Osteocyte (in vitro differentiated cells): ENCODE data around the gene C1orf50. TPM values are rescaled to one million over a fixed set of nuclear protein-coding genes. Genes with fewer than 3 reads are reported as not detected.
"Not testable (repeated sequence)": the region's sequence is repeated elsewhere in the genome, so short reads cannot be mapped to it uniquely, and the experiment has no call there.

Source experiments
- DNase-seq: peaks from one replicate; pipeline ENCODE4 v3.0.0; 2021; ENCODE audit warnings: mixed read lengths; ENCODE audit not compliant: unreplicated experiment; ENCODE audit errors: extremely low spot score
- H3K27ac Mint-ChIP-seq: one replicate; pipeline ENCODE4 v1.8.0; 2021; ENCODE audit warnings: mild to moderate bottlenecking, mixed read lengths; ENCODE audit not compliant: unreplicated experiment
- H3K27me3 Mint-ChIP-seq: one replicate; pipeline ENCODE4 v1.8.0; 2021; ENCODE audit warnings: mixed read lengths; ENCODE audit not compliant: unreplicated experiment
- H3K36me3 Mint-ChIP-seq: one replicate; pipeline ENCODE4 v1.8.0; 2021; ENCODE audit warnings: mixed read lengths; ENCODE audit not compliant: unreplicated experiment
- H3K4me1 Mint-ChIP-seq: one replicate; pipeline ENCODE4 v1.8.0; 2021; ENCODE audit warnings: mixed read lengths; ENCODE audit not compliant: unreplicated experiment
- H3K4me3 Mint-ChIP-seq: one replicate; pipeline ENCODE4 v1.8.0; 2021; ENCODE audit warnings: mild to moderate bottlenecking, moderate library complexity, mixed read lengths; ENCODE audit not compliant: unreplicated experiment
- H3K9me3 Mint-ChIP-seq: one replicate; pipeline ENCODE4 v1.8.0; 2021; ENCODE audit warnings: mixed read lengths; ENCODE audit not compliant: unreplicated experiment
- CTCF ChIP-seq: fragments of 200-600 bp; sonication (generic); IDR thresholded peaks from 2 replicates; pipeline ENCODE4 v1.5.0; 2021; ENCODE audit warnings: antibody characterized with exemption, mild to moderate bottlenecking, moderate library complexity
- long read RNA-seq: library from polyadenylated mRNA; unstranded; transcript quantifications from one replicate; pipeline ENCODE4 v2.0.0, GENCODE V29; 2021
- total RNA-seq: library from RNA; stranded (reverse); gene quantifications from 2 replicates; pipeline ENCODE4 v1.2.1, GENCODE V29; 2021

The C1orf50 gene
- 5.3 and 5.6 TPM in 2 replicates for total RNA-seq
- long read RNA-seq, full-length matches to known transcripts: 2 of 4 reads
- long read RNA-seq, partial matches to known transcripts: 0 of 4 reads
- long read RNA-seq, other reads (novel, unspliced or antisense): 2 of 4 reads

DNA sequence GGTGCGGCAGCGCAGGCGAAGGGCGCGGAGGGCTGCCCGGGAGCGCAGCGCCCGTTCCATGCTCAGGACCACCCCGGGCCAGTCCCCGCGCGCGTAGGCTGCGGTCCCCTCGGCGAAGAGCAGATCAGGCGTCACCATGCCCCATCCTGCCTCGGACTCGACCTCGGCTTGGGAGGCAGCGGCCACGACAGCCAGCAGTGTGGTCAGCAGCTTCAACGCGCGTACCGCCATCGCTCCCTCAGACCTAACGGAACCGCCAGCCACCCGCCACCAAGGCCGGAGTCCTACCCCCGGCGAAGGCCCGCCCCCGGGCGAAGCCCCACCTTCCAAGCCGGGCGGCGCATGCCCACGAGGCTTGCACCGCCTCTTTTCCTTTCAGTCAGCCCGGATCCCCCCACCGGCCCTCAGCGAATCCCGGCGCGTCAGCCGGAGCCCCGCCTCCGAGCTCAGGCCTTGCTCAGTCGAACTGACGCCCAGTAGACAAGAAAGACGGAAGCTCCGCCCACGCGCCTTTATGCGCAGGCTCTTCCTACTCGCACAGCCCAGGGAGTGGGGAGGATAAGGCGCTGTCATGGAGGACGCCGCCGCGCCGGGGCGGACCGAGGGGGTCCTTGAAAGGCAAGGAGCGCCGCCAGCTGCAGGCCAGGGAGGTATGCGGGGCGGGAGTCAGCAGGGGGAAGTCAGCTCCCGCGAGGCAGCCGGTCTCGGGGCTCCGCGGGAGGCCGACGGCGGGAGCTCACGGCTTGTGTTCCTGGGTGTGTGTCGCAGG lies at the start of gene C1orf50, which contains the start of gene P3H1:
C1orf50 (plus strand) TSS at position 509 of the 769 bp plus-strand sequence; CDS start at position 572, 63 bp downstream.
P3H1 (minus strand) TSS at position 288 of the 769 bp plus-strand sequence; CDS start at position 231, 57 bp downstream.
- DNase-seq: peak; percentile 100
- TF ChIP-seq CTCF: no peak
- no peak within 1 kb of the TSS for H3K4me3 Mint-ChIP-seq
- no peaks in the 10 kb centered on the region for H3K9me3 Mint-ChIP-seq
- H3K27ac Mint-ChIP-seq: peak within 1 kb of the TSS; percentile 85
- peaks cover 10% of the 10 kb centered on the region for H3K36me3 Mint-ChIP-seq
- H3K4me1 Mint-ChIP-seq: peaks cover 23% of the 10 kb centered on the region
- no peaks in the 10 kb centered on the region for H3K27me3 Mint-ChIP-seq

DNA sequence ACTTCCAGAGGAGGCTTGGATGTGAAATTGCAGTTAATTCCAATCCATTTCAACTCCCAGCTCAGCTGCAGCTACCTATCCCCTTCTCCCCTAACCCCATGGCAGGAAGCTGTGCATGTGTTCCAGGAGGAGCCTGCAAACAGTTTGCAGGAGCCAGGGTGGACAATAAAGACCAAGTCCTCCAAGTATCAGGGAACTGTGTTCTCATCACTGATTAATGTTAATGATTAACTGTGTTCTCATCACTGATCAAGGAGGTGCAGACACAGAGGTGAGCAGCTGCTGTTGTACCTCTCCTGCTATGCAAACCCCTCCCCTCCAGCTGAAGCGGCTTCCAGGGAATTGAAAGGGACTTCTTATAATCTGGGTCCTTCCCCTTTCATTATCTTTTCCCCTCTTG lies 46.2 kb upstream of the C1orf50 start:
- H3K4me1 Mint-ChIP-seq: peaks cover 2% of the 10 kb centered on the region
- peak overlapping the region; percentile 33 for H3K27ac Mint-ChIP-seq
- H3K9me3 Mint-ChIP-seq: peaks cover 5% of the 10 kb centered on the region
- no peak overlapping the region for H3K4me3 Mint-ChIP-seq
- H3K36me3 Mint-ChIP-seq: peaks cover 13% of the 10 kb centered on the region
- no peak for DNase-seq
- no peak for TF ChIP-seq CTCF
- no peaks in the 10 kb centered on the region for H3K27me3 Mint-ChIP-seq

DNA sequence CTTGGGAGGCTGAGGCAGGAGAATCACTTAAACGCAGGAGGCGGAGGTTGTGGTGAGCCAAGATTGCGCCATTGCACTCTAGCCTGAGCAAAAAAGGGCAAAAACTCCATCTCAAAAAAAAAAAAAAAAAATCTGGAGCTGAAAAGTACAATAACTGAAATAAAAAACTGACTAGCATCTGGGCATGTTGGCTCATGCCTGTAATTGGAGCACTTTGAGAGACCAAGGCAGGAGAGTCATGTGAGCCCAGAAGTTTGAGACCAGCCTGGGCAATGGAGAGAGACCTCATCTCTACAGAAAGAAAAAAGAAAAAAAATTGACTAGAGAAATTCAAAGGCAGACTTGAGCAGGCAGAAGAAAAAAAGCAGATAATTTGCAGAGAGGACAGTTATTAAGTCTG lies 45.1 kb upstream of the C1orf50 start:
- no peaks in the 10 kb centered on the region for H3K27me3 Mint-ChIP-seq
- H3K4me3 Mint-ChIP-seq: no peak overlapping the region
- H3K27ac Mint-ChIP-seq: no peak overlapping the region
- peaks cover 8% of the 10 kb centered on the region for H3K36me3 Mint-ChIP-seq
- peaks cover 5% of the 10 kb centered on the region for H3K9me3 Mint-ChIP-seq
- no peak for TF ChIP-seq CTCF
- no peak for DNase-seq
- H3K4me1 Mint-ChIP-seq: peaks cover 2% of the 10 kb centered on the region

GRCh38 chr1:42722403-42722802 lies 44.6 kb upstream of the C1orf50 start:
- not testable (repeated sequence) for H3K4me3 Mint-ChIP-seq, H3K9me3 Mint-ChIP-seq, H3K36me3 Mint-ChIP-seq, DNase-seq, H3K27me3 Mint-ChIP-seq, H3K27ac Mint-ChIP-seq, H3K4me1 Mint-ChIP-seq

DNA sequence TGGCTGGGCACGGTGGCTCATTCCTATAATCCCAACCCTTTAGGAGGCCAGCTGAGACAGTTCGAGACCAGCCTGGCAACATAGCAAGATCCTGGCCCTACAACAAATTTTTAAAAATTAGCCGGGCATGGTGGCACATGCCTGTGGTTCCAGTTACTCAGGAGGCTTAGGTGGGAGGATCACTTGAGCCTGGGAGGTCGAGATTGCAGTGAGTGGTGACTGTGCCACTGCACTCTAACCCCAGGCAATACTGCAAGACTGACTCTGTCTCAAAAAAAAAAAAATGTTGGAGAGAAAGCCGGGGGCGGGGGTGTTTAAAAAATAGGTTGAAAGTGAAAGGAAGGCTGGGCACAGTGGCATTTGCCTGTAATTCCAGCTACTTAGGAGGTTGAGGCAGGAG lies 43.5 kb upstream of the C1orf50 start:
- peaks cover 2% of the 10 kb centered on the region for H3K4me1 Mint-ChIP-seq
- H3K27me3 Mint-ChIP-seq: no peaks in the 10 kb centered on the region
- peaks cover 2% of the 10 kb centered on the region for H3K36me3 Mint-ChIP-seq
- H3K9me3 Mint-ChIP-seq: peaks cover 5% of the 10 kb centered on the region
- H3K27ac Mint-ChIP-seq: no peak overlapping the region
- peak; percentile 32 for DNase-seq
- H3K4me3 Mint-ChIP-seq: no peak overlapping the region
- no peak for TF ChIP-seq CTCF

GRCh38 chr1:42725820-42726219 lies 41.2 kb upstream of the C1orf50 start:
- not testable (repeated sequence) for H3K4me3 Mint-ChIP-seq, H3K27ac Mint-ChIP-seq, H3K9me3 Mint-ChIP-seq, H3K4me1 Mint-ChIP-seq, H3K36me3 Mint-ChIP-seq, H3K27me3 Mint-ChIP-seq
- DNase-seq: peak; percentile 36
